Peyer's patch (tissue), 4 donors: ENCODE measurements around the gene VPS26C. TPM values are rescaled to one million over a fixed set of nuclear protein-coding genes. Genes with fewer than 3 reads are reported as not detected.

Source experiments
- DNase-seq, 3 donors: peaks; one replicate each; pipeline ENCODE4 v3.0.0-alpha.2; 2017 to 2019
- H3K27ac ChIP-seq, 4 donors: fragments of 200-600 bp; sonication (generic); one replicate each; pipeline ENCODE4 v1.5.1; 2016 to 2019
- H3K27me3 ChIP-seq, 2 donors: fragments of 200-600 bp; sonication (generic); one replicate each; pipeline ENCODE4 v1.5.1; 2019
- H3K36me3 ChIP-seq, 3 donors: fragments of 200-600 bp; sonication (generic); one replicate each; pipeline ENCODE4 v1.5.1; 2016 to 2019
- H3K4me1 ChIP-seq, 4 donors: fragments of 200-600 bp; sonication (generic); one replicate each; pipeline ENCODE4 v1.5.1; 2016 to 2019
- H3K4me3 ChIP-seq, 4 donors: fragments of 200-600 bp; sonication (generic); 1 replicate in 3 of 4; 2 replicates in 1 of 4; pipeline ENCODE4 v1.5.1; 2016 to 2019; ENCODE audit warnings: mild to moderate bottlenecking in 1 of 4
- H3K9me3 ChIP-seq, 4 donors: fragments of 200-600 bp; sonication (generic); one replicate each; pipeline ENCODE4 v1.5.1; 2016 to 2019; ENCODE audit warnings: mild to moderate bottlenecking in 1 of 4
- POLR2A ChIP-seq, 2 donors: fragments of 450-650 bp; IDR thresholded peaks; one replicate each; pipeline ENCODE4 v1.5.1; 2017; ENCODE audit warnings: antibody characterized with exemption in 2 of 2, mild to moderate bottlenecking in 2 of 2, moderate library complexity in 2 of 2
- total RNA-seq, 4 donors: library from RNA; depleted of rRNA; stranded (reverse); fragments of >200 nt; gene quantifications; one replicate each; pipeline ENCODE4 v1.1.0, GENCODE V29; 2016
- TF ChIP-seq, protein P1 (sequence below), 6 experiments: fragments of 450-650 bp in 4 of 6; fragments of 200-600 bp in 2 of 6; sonication (generic) in 1 of 6; IDR thresholded peaks; one replicate each; pipeline ENCODE4 v1.5.1; 2017 to 2019; ENCODE audit warnings: antibody characterized with exemption in 6 of 6, mild to moderate bottlenecking in 3 of 6, moderate library complexity in 1 of 6

Gene VPS26C
- total RNA-seq, 4 donors from 2014 or later, result 62.7 to 79.8 (median 76.4) TPM

DNA sequence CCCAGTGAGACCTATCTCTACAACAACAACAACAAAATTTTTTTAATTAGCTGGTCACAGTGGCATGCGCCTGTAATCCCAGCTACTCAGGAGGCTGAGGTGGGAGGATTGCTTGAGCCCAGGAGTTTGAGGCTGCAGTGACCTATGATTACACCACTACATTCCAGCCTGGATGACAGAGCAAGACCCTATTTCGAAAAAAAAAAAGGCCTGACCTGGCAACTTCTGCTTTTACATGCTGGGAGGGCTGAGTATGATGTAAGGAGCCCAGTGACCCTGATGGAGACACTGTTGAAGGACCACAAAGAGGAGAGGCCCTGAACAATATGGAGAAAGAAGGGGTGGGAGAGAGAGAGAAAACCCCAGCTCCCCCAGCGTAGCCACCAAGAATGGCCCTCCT, 9.2 kb upstream of the VPS26C start:
- H3K9me3 ChIP-seq, result no peaks in the 10 kb centered on the region
- DNase-seq, result no peak

DNA sequence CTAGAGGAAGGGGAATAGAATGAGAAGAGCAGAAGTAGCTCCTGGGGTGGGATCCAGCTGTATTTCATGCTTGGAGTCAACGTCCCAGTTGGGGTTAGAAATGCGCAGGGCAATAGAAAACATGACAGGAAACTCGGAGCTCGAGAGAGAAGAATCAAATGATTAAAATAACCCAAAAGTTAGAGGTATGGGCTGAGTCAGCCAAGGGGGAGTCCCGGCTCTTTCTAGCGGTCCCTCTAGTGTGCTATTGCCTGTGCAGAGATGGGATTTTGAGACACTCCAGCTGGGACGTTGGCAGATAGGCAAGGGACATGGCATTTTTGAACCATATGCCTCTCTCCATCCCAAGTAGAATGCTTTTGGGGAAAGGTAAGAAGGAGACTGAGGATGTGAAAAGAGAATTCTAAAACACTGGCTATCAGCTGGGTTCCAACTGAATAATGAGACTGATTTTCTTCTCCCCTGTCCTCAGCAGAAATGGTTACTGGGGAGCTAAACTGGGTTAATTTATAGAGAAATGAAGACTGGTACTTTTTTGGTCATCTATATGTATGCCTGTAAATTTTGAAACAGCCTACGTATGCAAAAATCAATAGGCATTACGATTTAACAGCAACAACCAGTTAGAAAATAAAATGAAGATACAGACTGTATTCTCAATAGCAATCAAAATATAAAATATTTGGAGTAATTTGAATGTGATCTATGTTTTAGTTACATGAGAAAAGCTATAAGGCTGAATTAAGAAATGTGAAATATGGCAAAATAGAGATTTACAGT, 7.0 kb upstream of the VPS26C start:
- Histone ChIP-seq H3K27me3 (no peaks in the 10 kb centered on the region), H3K4me1 (no peaks in the 10 kb centered on the region), H3K9me3 (no peaks in the 10 kb centered on the region), H3K4me3 (no peak overlapping the region), H3K27ac (no peak overlapping the region), H3K36me3 (no peaks in the 10 kb centered on the region)
- DNase-seq, result no peak
- no peak for TF ChIP-seq POLR2A (IDR thresholded peaks at IDR 0.05)
- TF ChIP-seq, protein P1, sequence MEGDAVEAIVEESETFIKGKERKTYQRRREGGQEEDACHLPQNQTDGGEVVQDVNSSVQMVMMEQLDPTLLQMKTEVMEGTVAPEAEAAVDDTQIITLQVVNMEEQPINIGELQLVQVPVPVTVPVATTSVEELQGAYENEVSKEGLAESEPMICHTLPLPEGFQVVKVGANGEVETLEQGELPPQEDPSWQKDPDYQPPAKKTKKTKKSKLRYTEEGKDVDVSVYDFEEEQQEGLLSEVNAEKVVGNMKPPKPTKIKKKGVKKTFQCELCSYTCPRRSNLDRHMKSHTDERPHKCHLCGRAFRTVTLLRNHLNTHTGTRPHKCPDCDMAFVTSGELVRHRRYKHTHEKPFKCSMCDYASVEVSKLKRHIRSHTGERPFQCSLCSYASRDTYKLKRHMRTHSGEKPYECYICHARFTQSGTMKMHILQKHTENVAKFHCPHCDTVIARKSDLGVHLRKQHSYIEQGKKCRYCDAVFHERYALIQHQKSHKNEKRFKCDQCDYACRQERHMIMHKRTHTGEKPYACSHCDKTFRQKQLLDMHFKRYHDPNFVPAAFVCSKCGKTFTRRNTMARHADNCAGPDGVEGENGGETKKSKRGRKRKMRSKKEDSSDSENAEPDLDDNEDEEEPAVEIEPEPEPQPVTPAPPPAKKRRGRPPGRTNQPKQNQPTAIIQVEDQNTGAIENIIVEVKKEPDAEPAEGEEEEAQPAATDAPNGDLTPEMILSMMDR (IDR thresholded peaks at IDR 0.05), result no peak

More for the DNA sequence above, 9.2 kb upstream of the VPS26C start:
- Histone ChIP-seq H3K27me3 (no peaks in the 10 kb centered on the region), H3K4me3 (no peak overlapping the region), H3K27ac (no peak overlapping the region), H3K4me1 (no peaks in the 10 kb centered on the region), H3K36me3 (no peaks in the 10 kb centered on the region)
- no peak for TF ChIP-seq POLR2A (IDR thresholded peaks at IDR 0.05)
- TF ChIP-seq, protein P1 (IDR thresholded peaks at IDR 0.05), result no peak

DNA sequence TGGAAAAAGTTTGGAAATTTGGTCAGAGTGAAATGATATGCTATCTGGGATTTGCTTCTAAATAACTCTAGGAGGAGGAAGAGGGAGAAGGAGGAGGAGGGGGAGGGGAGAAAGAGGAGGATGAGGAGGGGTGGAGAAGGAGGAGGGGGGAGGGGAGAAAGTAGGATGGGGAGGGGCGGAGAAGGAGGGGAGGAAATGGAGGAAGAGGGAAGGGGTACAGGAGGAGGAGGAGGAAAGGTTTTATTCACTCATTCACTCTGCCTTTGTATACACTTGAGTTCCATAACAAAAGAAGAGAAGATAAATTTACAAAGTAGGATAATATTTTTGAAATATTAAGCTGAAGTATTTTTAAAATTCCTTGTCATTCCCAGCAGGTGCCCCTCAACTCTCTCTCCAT, 6.3 kb upstream of the VPS26C start:
- H3K36me3 ChIP-seq, result no peaks in the 10 kb centered on the region
- H3K4me1 ChIP-seq, result no peaks in the 10 kb centered on the region
- no peak overlapping the region for H3K27ac ChIP-seq
- TF ChIP-seq, protein P1 (IDR thresholded peaks at IDR 0.05), result no peak
- no peaks in the 10 kb centered on the region for H3K27me3 ChIP-seq
- H3K4me3 ChIP-seq, result no peak overlapping the region
- no peak for DNase-seq
- no peaks in the 10 kb centered on the region for H3K9me3 ChIP-seq

GRCh38 chr21:37272897-37273296, 5.8 kb upstream of the VPS26C start:
- H3K27me3 ChIP-seq, result no peaks in the 10 kb centered on the region
- no peaks in the 10 kb centered on the region for H3K9me3 ChIP-seq
- DNase-seq, result no peak
- no peak overlapping the region for H3K27ac ChIP-seq
- H3K4me1 ChIP-seq, result no peaks in the 10 kb centered on the region
- no peak for TF ChIP-seq POLR2A (IDR thresholded peaks at IDR 0.05)
- TF ChIP-seq, protein P1 (IDR thresholded peaks at IDR 0.05), result no peak
- H3K4me3 ChIP-seq, result no peak overlapping the region
- no peaks in the 10 kb centered on the region for H3K36me3 ChIP-seq

DNA sequence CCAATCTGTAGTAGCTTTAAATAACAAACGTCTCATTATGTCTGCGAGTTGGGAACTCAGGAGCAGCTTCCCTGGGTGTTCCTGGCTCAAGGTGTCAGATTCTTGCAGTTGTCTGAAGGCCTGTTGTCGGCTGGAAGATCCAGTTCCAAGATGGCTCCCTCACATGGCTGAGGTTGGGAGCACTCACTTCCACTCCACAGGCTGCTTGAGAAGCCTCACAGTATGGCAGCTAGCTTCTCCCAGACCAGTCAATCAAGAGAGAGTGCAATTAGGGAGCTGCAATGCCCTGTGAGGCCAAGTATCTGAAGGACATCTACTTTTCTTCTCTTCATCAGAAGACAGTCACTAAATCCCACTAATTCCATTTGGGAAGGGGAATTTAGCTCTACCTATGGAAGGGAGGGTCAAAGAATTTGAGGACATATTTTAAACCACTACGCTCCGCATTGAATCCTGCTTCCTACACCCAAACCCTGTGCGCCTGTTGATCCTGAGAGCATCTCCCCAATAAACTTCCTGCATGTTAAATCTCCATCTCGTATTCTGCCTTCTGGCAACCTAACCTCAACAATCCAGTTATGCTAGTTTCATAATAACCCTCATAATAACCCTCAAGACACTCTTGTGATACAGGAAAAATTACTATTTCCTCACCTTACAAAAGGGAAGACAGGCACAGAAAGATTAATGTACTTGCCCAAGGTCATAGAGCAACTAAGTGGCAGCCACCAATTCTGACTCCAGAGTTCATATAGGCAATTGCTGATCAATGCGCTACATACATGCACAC, 3.6 kb upstream of the VPS26C start:
- no peak for DNase-seq
- Histone ChIP-seq H3K4me3 (no peak overlapping the region), H3K27ac (no peak overlapping the region), H3K9me3 (no peaks in the 10 kb centered on the region), H3K4me1 (peaks cover 0 to 7% (median 3%) of the 10 kb centered on the region in 4 donors), H3K36me3 (no peaks in the 10 kb centered on the region), H3K27me3 (no peaks in the 10 kb centered on the region)
- TF ChIP-seq, protein P1 (IDR thresholded peaks at IDR 0.05), result no peak
- no peak for TF ChIP-seq POLR2A (IDR thresholded peaks at IDR 0.05)
